GM21423 (cell line): ENCODE data around the gene MMD.
A peak's percentile ranks its signal among the peaks of the same experiment; 100 is the strongest.
"Not testable (repeated sequence)": the region's sequence is repeated elsewhere in the genome, so short reads cannot be mapped to it uniquely, and the experiment has no call there.

Source experiments
- ATAC-seq: cut with Tn5 transposase; IDR thresholded peaks from one replicate; pipeline ENCODE4 v1.9.1; 2021; ENCODE audit warnings: mild to moderate bottlenecking, moderate library complexity; ENCODE audit not compliant: unreplicated experiment

MMD gene

DNA sequence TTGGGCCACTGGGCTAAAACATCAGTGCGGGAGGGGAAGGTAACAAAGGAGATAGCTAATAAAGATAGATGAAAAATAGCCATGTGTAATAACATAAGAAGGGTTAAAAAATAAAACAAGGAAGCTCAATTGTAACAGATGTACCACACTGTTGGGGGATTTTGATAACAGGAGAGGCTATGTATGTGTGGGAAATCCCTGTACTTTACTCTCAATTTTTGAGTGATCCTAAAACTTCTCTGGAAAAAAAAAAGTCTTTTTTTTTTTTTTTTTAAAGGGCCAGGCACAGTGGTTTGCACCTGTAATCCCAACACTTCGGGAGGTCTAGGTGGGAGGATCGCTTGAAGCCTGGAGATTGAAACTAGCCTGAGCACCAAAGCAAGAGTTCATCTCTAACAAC, 1.9 kb upstream of the MMD start:
- no peak for ATAC-seq

DNA sequence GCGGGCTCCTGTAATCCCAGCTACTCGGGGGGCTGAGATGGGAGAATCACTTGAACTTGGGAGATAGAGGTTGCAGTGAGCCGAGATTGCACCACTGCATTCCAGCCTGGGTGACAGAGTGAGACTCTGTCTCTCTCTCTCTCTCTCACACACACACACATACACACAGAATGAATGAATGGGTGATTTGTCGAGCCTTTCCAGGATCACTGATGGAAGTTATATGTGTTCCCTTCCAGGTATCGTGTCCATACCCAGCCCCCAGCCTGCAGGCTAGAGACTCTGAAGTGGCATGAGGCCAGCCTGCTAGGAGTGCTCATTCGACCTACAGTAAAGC, 1.2 kb upstream of the MMD start:
- ATAC-seq, result not testable (repeated sequence)

DNA sequence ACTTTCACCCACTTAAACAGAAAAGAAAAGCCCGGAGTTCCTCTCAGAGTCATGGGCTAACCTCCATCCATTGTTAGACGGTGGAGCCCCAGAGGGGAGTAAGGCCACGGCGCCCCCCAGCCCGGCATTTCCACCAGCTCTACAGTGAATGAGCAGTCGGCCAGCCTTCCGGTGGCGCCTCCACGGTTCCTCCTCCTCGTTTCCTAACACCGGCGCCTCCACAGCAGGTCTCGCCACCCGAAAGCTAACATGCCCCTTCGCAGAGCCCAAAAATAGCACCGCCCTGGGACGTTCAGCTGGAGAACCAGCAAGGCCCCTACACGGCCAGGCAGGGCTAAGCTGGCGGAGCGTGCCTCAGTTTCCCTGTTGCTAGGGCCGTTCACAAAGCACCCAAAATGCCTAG, 858 bp downstream of the MMD start:
- ATAC-seq, result no peak

DNA sequence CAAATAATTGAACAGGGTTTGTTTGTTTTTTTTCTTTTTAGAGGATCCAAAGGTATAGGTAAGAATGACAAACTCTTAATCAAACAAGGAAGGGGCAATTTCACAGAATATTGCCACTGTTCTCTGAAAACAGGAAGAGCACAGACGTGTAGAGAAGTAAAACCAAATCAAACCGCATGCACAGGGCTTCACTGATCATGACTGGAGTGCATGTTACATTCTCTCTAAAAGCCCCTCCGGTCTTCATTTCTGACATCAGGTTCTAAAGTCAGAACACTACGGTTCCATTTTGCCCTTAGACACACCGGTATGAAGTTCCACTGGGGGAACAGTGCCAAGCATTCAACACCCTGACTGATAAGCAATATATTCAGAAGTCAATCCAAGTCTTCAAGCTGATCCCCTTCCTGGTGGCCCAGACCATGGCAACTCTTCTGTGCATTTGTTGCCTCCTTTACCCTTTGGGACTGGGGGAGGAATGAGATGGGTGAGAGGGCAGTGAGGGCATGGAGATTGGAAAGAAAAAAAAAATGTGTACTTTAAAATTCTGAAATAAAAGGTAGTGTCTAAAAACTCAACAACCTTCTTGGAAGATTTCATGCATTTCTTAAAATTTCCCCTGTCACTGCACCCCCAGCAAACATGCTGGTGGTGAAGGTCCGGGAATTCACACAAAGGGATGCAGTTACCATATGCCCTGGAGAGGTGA, 1.4 kb downstream of the MMD start:
- peak; percentile 41 for ATAC-seq

DNA sequence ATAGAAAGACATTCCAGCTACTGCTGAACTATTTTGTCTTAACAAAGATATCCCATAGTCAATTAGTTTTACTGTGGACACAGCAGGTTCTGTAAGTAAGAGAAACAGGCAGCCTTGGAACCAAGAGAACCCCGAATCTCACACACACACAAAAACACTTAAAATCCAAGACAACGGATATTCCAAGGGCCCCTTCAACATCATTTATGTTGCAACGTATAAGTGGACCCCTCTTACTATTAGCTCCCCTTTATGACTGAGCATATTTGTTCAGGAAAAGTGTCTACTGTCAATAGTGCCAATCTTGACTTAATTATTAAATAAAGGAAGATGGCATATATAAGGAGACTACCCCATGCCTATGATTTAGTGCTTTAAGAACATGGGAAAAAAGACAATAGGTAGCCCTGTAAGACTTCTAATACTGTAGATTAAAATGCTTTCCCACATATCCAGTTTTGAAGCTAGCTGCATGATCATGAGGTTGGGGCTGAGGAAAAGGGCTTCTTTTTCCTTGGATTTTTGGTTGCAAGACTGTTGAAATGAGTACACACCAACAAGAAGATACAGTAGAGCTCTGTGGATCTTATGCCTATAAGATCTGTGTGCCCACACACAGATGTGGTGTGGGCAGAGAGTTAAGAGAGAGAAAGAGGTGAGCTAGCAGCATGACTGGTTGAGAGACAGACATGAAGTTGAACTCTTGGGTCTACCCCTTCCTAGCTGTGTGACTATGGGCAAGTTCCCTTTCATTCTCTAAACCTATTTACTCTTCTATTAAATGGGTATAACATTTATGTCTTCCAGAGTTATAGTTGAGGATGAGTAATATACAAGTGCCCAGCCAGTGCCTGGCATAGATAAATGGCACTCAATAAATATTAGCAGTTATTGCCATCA, 3.0 kb downstream of the MMD start:
- no peak for ATAC-seq

DNA sequence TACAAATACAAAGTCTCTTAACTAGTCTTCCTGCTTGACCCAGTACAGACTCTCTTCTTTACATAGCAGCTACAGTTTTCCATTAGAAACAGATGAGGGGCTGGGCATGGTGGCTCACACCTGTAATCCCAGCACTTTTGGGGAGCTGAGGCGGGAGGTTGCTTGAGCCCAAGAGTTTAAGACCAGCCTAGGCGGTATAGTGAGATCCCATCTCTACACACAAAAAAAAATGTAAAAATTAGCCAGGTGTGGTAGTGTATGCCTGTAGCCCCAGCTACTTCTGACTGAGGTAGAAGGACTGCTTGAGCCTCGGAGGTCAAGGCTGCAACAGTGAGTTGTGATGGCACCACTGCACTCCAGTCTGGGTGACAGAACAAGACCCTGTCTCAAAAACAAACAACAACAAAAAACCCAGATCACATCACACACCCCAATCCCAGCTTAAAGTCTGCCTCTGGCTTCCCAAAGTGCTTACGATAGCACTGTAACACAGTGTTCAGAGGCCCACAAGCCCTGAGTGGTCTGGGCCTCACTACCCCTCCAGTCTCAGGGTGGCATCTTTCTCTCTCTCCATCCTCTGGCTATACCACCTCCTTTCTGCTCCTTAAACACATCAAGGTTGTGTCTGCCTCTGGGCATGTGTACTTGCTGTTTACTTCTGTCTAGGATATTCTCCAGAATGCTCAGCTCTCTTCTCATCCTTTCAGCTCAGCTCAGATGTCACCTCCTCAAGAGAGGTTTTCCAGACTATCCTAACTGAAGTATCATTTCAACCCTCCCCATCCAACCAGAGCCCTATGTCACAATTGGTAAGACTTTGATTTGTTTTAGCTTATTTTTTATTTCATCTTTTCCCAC, 4.0 kb downstream of the MMD start:
- ATAC-seq, result no peak

DNA sequence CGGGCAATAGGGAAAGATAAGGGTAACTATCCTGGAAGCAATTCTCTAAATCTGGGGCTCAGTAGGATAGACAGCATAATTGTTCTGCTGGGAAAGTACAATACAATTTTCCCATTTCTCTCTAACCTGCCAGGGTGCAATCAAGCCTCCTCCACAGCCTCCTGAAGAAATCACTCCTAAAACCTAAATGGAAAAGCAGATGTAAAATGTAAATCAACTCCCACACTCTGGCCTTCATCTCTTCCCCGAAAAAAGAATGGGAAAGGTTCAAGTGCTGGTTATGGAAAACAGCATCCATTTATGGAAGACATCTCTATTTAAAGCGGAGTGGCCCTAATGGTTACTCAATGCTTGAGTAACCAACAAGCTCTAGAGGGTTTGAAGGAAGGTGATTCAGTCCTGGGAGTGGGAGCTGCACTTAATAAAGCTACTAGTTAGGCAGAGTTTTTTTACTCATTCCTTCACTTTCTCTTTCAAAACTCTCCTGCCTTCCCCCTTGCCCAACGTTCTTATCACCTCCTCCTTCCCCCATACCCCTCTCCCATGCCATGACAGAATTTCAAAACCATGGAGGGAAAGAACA, 5.1 kb downstream of the MMD start:
- ATAC-seq, result no peak

DNA sequence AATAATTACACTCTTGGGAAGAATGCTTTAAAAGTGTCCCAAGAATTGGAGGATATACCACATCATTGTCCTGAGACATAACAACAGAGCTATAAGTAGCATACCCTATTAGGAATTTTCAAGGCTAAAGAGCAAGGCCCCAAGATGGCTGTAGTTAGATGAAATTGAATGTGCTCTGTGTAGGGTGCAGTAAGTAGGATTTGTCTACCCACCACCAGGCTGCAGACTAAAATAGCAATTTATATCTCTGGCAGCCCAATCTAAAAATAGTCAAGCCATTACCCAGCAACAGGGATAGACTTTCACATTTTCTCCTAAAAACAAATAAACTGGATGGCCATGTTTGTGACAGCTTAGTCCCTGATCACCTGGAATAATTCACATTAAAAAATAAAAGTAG, 5.6 kb downstream of the MMD start:
- no peak for ATAC-seq

DNA sequence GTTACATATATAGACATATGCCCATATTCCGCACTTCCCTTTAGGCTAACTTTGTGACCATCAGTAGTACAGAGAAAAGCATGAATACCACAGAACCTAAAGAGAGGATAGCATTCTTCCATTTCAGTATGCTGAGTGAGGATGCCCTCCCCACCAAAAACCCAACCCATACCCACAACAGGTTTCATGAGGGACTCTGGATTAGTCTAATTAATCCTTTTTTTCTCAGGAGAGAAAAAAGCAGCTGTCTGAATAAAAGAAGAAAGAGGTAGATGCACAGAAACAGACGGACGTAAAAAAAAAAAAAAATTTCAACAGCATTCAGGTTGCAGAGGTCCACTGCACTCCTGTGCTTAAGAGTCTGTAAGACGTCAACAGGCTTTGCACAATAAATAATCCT, 6.7 kb downstream of the MMD start:
- no peak for ATAC-seq

DNA sequence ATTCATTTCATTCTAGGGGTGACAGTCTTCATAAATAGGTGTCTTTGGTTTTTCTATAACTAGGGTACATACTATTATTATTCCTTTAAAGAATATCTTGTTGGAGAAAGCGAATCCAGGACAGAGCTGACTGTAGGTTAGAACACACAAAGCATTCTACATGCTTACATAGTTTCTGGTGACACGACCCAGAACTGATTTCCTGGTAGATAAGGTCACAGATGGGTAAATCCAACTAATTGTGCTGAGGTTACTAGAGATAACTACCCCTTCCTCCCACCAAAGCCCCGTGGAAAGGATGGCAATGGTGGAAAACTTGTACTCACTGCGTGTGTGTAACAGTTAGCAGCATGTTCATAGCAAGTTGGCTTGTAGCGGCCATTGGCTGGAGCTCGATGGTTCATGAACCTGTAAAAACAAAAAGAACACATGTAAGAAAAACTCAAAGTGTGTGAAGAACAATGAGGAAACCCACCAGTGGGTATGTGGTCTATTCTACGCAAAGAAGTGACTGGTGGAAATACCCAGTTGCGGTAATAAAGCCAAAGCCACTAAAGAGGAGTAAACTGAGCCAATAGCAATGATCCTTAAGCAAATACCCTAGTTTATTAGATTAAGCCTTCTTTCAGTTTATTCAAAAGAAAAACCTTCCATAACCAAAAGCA, 7.7 kb downstream of the MMD start:
- ATAC-seq, result no peak

DNA sequence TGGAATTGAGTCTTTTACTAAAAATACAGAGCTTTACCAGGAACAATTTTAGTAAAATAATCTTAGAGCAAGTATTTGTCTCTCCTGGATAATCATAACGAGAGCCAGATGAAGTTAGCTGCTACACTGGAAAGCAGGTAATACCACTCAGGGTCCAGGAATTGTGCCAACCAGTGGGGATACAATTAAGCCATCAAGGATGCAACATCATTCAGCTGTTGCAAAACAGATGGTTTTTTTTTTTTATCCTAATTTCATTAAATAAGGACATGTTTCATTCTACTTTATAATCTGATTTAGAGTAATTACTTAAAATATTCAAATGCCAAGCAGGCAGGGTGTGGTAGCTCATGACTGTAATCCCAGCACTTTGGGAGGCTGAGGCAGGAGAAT, 10.2 kb downstream of the MMD start:
- no peak for ATAC-seq

DNA sequence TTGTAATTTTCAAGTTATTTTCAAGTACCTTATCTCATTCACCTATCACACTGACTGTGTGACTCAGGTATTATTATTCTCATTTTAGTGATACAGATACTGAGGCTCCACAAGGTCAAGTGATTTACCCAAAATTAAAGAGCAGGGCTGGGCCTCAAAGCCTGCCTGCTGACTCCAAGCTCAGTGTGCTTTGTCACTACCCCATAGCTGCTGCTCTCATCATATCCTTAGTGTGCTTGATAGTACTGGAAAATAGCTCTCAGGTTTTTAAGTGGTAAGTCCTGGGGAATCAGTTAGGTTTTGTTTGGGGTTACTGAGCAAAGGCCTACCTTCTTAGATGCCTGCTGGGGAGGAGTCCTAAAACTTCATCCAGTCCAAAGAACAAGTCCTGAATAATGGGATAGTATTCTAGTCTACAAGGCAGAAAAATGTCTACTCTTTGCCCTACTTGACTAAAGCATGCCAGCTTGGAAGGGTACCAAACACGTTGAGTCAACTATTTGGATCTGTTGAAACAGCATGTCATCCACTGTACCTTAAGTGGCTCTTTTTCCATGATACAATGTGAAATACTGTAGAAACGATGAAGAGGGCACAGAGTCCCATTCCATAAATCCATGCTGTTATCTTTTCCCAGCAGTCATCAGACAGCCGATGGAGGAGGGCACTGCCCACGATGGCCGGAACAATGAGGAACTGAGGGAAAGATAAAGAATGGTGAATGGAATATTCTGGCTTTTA, 10.7 kb downstream of the MMD start:
- no peak for ATAC-seq

DNA sequence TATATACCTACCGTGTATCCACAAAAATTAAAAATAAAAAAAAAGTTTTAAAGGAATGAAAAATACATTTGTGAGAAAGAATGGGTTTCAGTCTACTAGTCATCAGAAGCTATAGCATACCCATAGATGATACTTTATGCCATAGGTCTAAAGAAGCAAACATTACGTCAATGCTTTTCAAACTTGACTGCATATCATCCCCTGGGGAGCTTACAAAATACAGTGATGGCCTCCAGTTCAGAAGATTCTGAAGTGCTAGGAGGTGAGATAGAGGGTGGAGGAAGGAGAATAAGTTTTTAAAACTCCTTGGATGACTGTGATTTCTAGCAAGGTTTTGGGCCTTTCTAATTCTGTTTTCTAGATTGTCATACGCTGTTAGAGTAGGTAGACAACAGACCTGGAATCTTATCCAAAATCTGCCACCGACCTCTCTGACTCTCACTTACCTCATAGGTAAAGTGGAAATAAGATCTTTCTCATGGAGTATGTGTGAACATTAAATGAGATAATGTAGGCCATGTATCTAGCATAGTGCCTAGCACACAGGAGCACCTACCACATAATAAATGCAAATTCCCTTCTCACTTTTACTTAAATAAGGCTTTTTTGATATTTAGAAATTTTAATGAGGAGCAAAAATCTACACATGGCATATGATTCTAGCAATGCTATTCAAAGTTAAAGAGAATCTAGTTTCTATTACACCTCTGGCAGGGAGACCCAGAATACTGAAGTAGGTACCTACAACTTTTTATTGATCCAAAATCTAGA, 12.4 kb downstream of the MMD start:
- no peak for ATAC-seq

DNA sequence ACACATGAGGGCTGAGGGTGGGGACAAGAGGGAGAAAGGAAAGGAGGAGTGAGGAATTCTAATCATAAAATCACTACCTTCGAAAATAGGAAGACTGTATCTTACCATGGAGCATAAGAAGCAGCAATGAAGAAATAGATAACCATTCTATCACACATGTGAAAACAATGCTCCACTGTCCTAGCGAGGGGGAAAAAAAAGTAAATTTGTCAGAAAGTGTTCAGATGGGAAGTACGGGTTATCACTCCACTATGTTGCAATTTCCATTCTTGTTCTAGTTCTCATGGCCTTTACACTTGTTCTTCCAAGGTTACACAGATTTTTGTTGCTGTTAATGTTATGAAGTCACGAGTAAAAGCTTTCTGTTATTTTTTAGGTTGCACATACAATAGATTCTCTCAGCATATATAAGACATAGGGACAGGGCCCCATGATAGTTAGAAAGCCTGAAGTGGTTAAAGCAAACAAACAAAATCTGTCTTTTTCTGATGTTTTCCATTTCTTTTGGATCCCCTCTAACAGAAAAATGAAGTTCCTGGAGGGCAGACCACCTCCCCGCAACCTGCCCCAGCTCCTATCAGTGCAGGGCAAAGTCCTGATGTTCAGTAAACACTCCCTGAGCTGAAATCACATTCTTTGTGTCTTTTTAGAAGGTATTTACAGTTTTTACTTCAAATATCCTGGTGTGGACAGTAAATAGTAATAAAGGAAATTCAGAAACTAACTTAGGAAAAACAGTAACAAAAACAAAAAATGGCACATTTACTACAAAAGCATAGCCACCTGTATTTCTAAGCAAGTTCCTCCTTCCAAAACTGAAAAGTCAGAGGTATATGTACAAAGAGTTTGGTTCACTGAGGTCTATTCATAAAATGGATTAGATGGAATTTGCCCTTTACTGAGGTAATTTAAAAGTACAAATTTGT, 13.7 kb downstream of the MMD start:
- no peak for ATAC-seq

DNA sequence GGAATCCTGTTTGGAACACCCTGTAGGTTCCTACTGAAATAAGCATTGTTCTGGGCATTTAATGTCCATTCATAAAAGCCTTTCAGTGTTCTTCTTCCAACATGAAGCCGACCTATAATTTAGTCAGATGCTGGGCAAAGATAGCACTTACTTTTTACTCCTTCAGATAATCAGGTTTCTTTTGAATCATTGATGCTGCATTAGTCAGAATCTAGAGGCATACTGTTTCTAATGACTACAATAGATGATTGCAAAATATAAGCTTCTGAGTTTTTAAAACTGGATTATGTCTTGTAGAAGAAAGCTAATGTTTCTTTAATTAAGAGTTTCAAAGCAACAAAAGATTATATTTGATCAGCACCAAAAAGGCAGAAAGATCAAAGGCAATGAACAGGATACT, 16.0 kb downstream of the MMD start:
- ATAC-seq, result no peak

DNA sequence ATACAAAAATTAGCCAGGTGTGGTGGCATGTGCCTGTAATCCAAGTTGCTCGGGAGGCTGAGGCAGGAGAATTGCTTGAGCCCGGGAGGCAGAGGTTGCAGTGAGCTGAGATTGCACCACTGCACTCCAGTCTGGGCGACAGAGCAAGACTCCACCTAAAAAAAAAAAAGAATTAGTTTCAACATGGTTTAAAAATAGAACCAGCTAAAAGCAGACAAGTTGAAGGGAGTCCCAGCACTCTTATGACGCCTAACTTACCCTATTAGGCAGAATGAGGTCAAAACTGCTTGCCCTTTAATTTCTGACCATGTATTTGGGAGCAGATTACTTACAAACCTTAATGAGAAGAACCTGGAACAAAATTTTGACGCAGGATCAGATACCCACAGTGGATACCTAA, 17.4 kb downstream of the MMD start:
- not testable (repeated sequence) for ATAC-seq

DNA sequence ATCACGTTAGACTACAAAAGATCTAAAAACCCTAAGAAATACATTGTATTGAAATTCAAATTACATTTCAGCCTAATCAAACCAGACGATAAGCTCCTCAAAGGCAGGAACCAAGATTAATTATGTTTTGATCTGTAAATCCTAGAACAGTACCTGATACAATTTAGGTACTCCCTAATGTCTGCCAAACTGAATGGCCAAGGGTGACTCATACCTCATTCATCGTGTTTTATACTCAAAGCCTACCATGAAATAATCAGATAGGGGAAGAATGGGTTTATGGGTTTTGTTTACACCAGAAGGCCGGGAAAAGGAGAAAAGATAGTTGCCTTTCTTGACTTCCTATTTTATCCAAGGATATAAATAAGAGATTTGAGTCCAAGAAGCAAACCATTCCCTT, 19.3 kb downstream of the MMD start:
- no peak for ATAC-seq

DNA sequence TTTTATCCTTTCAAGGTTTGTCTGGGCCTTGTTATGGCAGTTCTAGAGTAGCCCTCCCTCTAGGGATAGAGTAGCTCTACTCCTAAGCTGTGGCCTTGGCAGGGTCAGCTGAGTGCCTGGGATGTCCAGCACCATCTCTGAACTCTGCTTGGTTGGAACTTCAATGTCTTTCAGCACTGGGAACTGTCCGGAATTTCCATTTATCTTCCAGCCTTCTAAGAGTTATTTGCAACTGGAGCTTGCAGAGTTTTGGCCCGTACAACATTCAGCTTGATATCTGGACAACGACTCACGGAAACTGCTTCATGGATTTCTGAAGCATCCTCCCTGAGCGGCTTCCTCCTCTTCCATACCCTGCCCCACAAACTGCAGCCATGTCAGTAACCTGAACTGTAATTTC, 22.9 kb downstream of the MMD start:
- ATAC-seq, result no peak
